ENCODE measurements around the gene RPS6KA4.
"Not testable (repeated sequence)": the region's sequence is repeated elsewhere in the genome, so short reads cannot be mapped to it uniquely, and the experiment has no call there.

Gene RPS6KA4

DNA sequence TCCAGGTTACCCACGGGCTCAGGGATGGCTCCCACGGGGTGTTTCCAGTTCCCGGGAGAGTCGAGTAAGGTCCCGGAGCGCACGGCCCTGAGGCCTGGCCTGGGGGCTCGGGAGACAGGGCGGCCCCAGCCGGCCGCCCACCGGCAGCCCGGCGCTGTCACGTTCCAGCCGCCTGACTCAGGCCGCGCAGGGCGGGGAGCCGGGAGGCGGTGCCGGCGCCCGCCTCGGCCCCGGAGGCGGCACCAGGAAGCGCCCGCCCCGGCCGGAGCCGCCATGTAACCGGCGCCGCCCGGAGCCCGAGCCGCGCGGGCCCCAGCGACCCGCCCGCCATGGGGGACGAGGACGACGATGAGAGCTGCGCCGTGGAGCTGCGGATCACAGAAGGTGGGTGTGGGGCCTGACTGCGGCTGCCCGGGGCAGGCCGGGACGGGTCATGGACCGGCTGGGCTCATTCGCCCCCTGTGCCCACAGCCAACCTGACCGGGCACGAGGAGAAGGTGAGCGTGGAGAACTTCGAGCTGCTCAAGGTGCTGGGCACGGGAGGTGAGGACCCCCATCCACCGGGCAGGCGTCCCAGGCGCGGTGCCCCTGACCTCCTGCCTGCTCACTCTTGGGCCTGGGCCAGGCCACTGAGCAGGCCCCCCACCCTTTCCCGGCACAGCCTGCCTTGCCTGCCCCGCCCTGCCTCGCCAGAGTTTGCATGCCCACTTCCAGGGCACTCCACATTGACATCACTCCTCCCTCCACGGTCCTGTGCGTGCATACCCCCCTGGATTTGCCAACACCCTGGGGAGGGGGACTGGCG is at the start of gene RPS6KA4:
TSS of gene RPS6KA4 (plus strand) at position 256 of the 805 bp plus-strand sequence. CDS start at position 330, 74 bp downstream.
- DNase-seq (ENCODE audit: low spot score) = peak; percentile 83

DNA sequence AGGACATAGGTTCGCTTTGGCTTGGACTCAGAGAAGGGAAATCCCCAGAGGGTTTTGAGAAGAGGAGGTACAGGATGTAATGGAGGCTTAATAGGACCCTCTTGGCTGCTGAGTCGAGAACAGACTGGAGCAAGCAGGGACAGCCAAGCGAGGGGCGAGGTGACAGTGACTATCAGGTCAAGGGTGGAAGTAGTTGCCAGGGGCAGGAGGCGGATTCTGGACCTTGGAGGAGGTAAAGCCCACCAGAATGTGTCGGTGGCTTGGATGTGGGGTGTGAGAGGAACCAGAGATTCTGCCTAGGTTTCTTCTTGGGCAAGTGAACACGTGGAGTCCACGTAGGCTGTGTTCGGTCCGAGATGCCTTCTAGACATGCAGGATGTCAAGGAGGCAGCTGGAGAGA is 46.0 kb upstream of the RPS6KA4 start:
- DNase-seq (ENCODE audit: low spot score) = no peak

DNA sequence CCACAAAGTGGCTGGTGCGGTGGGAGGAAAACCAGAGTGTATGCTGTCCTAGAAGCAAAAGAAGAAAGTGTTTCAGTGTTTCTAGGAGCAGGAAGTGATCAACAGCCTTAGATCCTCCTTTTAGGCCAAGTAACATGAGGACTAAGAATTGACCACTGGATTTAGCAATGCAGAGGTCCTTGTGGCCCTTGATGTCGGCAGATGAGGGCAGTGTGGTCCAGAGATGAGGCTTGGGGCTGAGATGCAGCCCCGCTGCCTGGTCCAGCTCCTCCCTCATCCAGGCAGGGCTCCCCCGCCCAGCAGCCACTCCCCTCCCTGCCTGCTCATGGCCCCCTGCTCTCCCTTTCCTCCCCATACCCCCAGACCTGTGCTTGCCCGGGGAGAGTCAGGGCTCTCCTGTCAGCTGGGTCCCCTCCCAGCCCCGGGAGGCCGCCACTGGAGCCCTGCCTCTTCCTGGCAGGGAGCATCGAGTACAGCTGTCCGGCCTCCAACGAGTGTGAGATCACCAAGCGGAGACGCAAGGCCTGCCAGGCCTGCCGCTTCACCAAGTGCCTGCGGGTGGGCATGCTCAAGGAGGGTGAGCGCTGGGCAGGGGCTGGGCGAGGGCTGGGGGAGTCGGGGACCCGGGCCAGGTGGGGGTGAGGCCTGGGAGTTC is 45.3 kb upstream of the RPS6KA4 start:
- no peak for DNase-seq (ENCODE audit: low spot score)

DNA sequence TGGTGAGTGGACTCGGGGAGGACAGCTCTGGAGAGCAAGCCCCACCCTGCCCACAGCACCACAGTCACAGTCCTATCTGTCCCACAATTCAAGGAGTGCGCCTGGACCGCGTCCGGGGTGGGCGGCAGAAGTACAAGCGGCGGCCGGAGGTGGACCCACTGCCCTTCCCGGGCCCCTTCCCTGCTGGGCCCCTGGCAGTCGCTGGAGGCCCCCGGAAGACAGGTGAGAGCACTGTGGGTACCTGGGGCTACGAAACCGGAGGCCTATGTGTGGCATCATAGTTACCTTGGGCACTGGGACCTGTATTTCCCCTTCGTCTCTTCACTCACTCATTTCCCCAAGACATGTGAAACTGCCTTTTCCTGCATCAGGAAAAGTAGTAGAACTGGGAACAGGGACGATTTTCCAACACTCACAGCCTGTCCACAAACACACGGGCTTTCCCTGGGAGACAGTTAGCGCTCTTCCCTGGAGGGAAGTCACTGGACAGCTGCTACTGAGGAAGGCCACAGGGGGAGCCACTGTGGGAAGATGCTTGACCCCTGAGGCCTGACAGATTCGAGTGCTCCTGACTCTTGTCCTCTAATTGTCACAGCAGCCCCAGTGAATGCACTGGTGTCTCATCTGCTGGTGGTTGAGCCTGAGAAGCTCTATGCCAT is 44.7 kb upstream of the RPS6KA4 start:
- DNase-seq (ENCODE audit: low spot score) = no peak

DNA sequence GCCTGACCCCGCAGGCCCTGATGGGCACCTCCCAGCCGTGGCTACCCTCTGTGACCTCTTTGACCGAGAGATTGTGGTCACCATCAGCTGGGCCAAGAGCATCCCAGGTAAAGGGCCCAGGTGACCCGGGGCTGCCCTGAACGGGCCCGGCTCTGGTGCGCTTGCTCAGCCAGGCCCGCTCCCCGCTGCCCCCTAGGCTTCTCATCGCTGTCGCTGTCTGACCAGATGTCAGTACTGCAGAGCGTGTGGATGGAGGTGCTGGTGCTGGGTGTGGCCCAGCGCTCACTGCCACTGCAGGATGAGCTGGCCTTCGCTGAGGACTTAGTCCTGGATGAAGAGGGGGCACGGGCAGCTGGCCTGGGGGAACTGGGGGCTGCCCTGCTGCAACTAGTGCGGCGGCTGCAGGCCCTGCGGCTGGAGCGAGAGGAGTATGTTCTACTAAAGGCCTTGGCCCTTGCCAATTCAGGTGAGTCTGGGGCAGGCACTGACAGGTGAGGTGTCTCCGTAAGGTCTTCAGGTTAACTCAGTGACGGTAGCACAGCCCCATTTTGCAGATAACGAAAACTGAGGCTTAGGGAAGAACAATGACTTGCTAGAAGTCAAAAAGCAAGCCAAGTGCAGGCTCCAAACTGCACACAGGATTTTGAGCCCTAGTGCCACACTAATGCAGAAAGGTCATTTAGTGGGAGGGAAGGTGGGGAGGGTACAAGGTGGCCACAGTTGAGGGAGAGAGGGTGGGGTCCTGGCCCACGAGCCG is 44.0 kb upstream of the RPS6KA4 start:
- no peak for DNase-seq (ENCODE audit: low spot score)

DNA sequence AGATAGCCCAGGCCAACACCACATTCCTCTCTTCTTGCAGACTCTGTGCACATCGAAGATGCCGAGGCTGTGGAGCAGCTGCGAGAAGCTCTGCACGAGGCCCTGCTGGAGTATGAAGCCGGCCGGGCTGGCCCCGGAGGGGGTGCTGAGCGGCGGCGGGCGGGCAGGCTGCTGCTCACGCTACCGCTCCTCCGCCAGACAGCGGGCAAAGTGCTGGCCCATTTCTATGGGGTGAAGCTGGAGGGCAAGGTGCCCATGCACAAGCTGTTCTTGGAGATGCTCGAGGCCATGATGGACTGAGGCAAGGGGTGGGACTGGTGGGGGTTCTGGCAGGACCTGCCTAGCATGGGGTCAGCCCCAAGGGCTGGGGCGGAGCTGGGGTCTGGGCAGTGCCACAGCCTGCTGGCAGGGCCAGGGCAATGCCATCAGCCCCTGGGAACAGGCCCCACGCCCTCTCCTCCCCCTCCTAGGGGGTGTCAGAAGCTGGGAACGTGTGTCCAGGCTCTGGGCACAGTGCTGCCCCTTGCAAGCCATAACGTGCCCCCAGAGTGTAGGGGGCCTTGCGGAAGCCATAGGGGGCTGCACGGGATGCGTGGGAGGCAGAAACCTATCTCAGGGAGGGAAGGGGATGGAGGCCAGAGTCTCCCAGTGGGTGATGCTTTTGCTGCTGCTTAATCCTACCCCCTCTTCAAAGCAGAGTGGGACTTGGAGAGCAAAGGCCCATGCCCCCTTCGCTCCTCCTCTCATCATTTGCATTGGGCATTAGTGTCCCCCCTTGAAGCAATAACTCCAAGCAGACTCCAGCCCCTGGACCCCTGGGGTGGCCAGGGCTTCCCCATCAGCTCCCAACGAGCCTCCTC is 43.1 kb upstream of the RPS6KA4 start:
- DNase-seq (ENCODE audit: low spot score) = not testable (repeated sequence)

DNA sequence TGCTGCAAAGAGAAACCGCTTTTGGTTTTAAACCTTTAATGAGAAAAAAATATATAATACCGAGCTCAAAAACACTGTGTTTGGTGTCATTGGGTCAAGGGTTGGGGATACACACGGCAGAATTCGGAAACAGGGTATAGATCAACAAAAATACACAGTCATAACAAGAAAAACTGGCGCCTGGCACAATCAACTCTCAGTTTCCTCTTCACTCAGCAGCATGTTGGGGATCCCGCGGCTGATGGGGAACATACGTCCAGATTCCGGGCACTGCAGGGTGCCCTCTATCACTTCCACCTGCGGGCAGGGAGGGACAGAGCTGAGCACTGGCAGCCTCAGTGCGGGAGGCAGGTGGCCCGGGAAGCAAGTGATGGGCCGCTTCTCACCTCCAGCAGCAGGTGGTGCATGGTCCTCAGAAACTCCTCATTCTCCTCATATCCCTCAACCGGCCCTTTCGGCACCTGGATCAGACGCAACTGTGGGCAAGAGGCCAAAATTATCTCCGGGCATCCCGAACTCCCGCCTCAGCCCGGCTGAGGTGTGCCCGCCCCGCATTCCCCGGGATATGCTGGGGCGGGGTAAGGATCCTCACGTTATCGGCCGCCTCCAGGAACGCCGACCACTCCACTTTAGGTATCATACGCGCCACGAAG is 42.2 kb upstream of the RPS6KA4 start:
- no peak for DNase-seq (ENCODE audit: low spot score)

DNA sequence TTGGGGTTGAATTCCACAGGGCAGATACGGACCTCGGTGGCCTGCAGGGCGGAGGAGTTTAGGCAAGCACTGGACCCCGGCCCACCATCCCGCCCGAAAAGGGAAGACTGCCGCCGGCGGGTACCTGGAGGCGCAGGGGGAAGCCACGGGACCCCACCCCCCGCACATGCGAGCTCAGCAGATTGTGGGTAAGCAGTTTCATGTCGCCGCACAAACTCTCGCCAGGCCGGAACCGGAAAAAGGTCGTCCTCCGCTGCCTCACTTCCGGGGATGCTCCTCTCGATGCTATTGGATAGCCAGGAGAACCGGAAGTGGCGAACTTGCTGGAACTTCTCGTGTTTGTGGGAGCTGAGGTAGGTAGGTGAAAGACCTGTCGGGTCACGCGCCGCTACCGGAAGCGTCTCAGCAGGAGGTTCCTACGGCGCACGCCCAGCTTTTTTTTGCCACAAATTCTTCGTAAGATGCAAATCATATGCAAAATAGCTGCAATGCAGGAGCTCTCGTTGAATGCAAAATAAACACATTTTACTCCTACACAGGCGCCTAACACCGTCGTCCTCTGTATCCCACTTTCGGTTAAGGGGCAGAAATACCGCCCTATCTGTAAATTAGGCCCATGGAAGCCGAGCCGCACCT is 41.5 kb upstream of the RPS6KA4 start, which contains the start of gene TRMT112:
TSS of gene TRMT112 (minus strand) at position 235 of the 636 bp plus-strand sequence. CDS start at position 202, 33 bp downstream.
- DNase-seq (ENCODE audit: low spot score) = peak; percentile 96

DNA sequence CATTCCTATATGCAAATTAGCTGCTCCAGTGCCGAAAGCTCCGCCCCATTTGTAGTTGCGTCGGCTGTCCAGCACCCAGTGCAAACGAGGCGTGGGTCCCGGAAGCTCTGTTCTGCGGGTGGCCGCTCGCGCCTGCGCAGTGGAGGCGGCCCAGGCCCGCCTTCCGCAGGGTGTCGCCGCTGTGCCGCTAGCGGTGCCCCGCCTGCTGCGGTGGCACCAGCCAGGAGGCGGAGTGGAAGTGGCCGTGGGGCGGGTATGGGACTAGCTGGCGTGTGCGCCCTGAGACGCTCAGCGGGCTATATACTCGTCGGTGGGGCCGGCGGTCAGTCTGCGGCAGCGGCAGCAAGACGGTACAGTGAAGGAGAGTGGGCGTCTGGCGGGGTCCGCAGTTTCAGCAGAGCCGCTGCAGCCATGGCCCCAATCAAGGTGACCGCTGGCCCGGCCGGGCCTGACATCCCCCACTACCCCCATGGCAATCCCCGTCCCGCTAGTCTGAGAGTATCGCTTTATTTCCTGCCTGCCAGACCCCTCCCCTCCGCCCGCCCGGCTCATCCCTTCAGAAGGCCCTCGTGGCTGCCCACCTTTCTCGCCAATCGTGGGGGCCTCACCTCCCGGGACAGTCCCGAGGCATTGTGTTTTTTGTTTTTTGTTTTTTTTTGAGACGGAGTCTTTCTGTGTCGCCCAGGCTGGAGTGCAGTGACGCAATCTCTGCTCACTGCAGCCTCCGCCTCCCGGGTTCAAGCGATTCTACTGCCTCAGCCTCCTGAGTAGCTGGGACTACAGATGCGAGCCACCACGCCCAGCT is 40.8 kb upstream of the RPS6KA4 start, which contains the start of gene PRDX5:
TSS of gene PRDX5 (plus strand) at position 161 of the 805 bp plus-strand sequence. CDS start at position 256, 95 bp downstream.
- peak; percentile 95 for DNase-seq (ENCODE audit: low spot score)

DNA sequence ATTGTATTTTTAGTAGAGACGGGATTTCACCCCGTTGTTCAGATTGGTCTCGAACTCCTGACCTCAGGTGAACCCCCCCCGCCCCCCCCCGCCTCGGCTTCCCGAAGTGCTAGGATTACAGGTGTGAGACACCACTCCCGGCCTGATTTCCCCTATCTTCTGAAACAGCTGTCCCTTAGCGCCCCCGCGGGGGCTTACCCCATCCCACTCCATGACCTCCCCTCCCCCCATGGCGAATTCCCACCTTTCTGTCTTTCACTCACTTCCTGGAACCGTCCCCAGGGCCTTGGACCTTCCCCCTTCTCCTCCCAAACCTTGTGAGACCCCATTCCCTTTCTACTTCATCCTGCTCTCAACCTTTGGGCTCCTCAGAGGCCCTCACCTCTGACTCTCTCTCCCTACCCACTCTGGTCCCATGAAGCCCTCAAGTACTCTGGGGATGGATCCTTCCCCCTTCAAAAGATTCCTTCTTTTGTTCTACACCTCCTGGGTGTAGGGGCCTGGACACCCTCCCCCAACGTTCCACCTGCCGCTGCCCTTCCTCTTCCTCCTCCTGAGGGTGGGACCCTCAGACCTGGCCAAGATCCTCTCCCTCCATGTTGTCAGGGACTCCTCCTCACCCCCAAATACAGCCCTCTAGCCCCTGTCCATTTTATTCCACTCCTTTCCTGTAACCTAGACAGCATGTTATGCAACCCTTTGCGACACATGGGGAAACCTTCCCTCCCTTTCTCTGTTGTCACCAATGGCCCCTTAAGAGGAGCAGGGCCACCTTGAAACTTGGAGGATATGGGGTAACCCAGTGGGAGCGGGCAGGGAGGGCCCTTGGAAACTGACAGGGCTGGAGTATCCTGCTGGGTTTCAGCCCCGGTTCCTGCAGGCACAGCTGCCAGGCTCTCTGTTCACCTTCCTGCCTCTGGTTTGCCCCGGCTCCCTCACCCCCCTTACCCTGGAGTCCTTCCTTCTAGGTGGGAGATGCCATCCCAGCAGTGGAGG is 39.9 kb upstream of the RPS6KA4 start:
- no peak for DNase-seq (ENCODE audit: low spot score)

DNA sequence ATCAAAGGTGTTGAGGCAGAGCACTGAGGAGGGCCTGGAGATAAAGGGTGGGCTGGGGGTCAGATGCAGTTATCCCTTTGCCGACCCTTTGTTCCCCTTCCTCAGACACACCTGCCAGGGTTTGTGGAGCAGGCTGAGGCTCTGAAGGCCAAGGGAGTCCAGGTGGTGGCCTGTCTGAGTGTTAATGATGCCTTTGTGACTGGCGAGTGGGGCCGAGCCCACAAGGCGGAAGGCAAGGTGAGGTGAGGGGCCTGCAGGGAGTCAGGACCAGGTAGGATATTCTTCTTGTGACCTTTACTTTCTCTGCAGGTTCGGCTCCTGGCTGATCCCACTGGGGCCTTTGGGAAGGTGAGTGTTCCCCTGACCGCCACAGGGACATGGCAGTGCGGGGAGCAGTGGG is 38.4 kb upstream of the RPS6KA4 start:
- DNase-seq (ENCODE audit: low spot score) = no peak

DNA sequence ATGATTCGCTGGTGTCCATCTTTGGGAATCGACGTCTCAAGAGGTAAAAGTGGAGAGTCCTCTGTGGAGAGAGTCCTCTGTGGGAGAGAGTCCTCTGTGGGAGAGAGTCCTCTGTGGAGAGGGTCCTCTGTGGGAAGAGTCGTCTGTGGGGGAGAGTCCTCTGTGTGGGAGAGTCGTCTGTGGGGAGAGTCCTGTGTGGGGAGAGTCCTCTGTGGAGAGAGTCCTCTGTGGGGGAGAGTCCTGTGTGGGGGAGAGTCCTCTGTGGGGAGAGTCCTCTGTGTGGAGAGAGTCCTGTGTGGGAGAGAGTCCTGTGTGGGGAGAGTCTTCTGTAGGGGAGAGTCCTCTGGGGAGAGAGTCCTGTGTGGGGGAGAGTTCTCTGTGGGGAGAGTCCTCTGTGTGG is 37.9 kb upstream of the RPS6KA4 start:
- DNase-seq (ENCODE audit: low spot score) = no peak

DNA sequence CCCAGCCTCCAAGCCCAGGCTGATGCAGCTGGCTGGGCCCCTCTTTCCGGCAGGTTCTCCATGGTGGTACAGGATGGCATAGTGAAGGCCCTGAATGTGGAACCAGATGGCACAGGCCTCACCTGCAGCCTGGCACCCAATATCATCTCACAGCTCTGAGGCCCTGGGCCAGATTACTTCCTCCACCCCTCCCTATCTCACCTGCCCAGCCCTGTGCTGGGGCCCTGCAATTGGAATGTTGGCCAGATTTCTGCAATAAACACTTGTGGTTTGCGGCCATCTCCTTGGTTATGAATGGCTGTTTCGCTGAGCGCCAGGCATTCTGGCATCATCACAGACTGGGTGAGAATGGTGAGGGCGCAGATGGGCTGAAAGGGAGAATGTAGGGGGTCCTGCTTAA is 37.4 kb upstream of the RPS6KA4 start:
- no peak for DNase-seq (ENCODE audit: low spot score)

DNA sequence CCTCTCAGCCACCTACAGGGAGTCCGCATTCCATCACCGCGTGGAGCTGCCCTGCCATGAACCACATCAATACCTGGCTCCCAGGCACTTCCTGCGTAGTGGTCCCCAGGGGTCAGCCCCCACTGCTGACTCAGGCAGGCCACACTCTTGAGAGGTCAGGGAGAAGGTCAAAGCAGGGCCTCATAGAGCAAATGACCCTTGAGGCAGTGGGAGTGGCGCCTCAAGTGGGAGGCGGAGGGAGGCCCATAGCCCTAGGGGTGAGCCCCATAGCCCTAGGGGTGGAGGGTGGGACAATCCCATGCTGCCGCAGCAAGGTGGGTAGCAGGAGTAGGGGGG is 36.1 kb upstream of the RPS6KA4 start:
- DNase-seq (ENCODE audit: low spot score) = no peak

DNA sequence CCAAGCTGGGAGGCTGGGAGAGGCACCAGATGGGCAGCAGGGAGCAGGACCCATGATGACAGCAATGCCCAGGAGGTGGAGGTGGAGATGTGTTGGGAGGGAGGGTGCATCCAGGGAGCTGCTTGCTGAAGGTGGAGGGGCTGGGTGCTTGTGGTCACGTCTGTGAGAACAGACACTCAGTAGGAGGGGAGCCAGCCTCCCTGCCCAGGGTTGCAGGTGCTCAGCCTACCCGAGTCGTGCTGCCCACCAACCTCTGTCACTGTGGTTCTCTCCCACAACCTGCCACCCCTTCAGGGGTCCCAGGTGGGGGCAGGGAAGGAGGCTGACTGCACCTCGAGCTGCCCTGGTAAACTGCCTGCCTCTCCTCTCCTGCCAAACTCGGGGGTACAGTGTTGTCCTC is 35.6 kb upstream of the RPS6KA4 start:
- no peak for DNase-seq (ENCODE audit: low spot score)

DNA sequence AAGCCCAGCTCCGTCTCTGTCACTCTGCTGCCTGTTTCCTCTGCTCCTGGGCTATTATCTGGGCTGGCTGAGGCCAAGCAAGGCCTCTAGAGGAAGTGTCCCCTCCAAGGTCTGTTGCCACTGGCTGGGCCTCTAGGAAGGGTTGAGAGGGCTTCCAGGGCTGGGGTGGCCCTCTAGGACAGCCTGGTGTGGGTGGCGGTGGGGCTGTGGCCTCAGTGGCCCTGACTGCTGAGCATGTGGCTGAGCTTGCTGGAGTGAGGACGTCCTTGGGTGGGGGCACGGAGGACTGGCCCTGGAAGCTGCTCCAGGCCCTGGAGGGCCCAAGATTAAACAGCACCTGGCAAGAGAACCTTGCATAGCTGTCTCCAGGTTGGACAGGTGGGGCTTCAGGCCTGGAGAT is 35.0 kb upstream of the RPS6KA4 start:
- not testable (repeated sequence) for DNase-seq (ENCODE audit: low spot score)

DNA sequence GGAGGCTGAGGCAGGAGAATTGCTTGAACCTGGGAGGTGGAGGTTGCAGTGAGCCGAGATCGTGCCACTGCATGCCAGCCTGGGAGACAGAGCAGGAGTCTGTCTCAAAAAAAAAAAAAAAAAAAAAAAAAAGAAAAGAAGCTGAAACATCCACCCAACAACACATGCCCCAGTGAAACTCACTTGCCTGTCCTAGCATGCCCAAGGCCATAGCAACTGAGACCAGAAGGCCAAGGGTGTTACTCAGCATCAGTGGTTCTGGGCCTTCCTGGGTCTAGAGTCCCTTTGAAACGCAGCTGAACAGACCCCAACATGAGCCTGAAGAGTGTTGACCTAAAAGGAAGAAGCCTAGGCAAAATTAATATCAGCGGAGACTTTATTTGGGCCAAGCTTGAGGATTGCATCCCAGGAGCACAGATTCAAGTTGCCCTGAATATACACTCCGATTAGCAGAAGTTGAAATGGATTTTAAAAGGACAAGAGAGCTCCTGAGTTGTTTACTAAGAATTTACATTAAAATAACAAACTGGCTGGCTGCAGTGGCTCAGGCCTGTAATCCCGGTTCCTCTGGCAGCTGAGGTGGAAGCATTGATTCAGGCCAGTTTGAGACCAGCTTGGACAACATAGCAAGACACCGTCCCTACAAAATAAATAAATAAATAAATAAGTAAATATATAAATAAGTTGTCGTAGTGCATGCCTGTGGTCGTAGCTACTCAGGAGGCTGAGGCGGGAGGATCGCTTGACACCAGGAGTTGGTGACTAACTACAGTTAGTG is 34.1 kb upstream of the RPS6KA4 start:
- DNase-seq (ENCODE audit: low spot score) = no peak
